Measurements from ENCODE around the gene HOXD13.

The HOXD13 gene

DNA sequence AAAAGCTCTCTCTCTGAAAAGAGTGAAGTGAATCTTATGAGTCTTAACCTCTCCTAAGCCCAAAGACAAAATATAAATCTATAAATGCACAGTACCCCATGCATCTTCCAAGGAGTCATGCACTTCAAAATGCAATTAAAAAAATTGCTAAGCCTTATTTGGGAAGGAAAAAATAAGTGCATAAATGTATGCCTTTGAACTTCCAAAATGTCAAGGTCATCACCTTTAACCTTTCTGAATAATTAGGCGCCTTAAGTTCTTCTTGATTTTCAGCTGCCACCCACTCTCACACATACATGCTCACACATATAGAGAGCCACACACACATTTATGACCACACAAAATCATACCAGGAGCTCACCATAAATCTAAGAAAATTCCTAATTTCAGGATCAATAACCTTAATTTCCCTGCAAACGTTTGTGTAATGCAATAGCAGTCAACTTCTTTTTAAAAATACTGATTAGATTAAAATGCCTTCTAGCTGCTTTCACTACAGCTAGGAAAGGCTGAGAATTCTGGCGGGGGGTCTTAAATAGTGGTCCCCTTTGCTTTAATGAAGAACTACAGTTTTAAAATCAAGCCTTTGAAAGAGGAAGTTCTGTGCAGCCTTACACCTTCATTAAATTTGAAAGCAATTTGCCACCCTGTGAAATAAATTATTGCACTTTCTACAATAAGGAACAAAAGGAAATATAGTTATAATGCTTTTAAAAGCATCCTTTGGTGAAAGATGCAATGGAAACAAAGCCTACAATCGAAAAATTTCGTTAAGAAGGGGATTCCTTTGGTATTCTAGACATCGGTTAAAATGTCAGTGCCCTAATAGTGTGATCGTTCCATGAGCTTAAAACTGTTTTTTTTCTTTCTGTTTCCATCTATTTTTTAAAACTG, 18.1 kb downstream of the HOXD13 start:
- no peak overlapping the region for H3K27ac ChIP-seq
- TF ChIP-seq, protein P1, sequence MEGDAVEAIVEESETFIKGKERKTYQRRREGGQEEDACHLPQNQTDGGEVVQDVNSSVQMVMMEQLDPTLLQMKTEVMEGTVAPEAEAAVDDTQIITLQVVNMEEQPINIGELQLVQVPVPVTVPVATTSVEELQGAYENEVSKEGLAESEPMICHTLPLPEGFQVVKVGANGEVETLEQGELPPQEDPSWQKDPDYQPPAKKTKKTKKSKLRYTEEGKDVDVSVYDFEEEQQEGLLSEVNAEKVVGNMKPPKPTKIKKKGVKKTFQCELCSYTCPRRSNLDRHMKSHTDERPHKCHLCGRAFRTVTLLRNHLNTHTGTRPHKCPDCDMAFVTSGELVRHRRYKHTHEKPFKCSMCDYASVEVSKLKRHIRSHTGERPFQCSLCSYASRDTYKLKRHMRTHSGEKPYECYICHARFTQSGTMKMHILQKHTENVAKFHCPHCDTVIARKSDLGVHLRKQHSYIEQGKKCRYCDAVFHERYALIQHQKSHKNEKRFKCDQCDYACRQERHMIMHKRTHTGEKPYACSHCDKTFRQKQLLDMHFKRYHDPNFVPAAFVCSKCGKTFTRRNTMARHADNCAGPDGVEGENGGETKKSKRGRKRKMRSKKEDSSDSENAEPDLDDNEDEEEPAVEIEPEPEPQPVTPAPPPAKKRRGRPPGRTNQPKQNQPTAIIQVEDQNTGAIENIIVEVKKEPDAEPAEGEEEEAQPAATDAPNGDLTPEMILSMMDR (conservative IDR thresholded peaks at IDR 0.05), result no peak
- TF ChIP-seq ZFX (IDR thresholded peaks at IDR 0.05), result no peak

DNA sequence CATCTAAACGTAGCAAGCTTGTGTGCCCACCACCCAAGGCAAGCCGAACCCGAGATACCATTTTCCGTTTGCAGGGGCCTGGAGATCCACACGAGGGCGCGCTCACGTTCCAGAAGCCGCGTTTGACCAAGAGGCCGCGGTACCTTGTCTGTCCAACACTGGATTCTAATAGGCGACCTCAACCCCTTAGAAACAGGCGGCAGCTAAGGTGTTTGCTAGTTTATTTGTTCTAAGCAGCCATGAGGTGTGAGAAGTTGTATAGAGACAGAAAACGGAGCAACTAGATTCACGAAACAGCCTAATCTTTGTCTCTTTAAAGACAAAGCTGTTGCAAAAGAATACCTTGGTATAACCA, 18.8 kb downstream of the HOXD13 start:
- TF ChIP-seq, protein P1 (conservative IDR thresholded peaks at IDR 0.05), result peak; percentile 90
- TF ChIP-seq ZFX (IDR thresholded peaks at IDR 0.05), result no peak
- H3K27ac ChIP-seq, result no peak overlapping the region

GRCh38 chr2:176111846-176112374, 19.4 kb downstream of the HOXD13 start:
- no peak for TF ChIP-seq ZFX (IDR thresholded peaks at IDR 0.05)
- TF ChIP-seq, protein P1 (conservative IDR thresholded peaks at IDR 0.05), result no peak
- H3K27ac ChIP-seq, result no peak overlapping the region

- H3K27ac ChIP-seq, result no peak overlapping the region
- no peak for TF ChIP-seq ZFX (IDR thresholded peaks at IDR 0.05)
- TF ChIP-seq, protein P1 (conservative IDR thresholded peaks at IDR 0.05), result no peak
These were observed 20.1 kb downstream of the HOXD13 start for GRCh38 chr2:176112375-176113302.

- TF ChIP-seq, protein P1 (conservative IDR thresholded peaks at IDR 0.05), result no peak
- TF ChIP-seq ZFX (IDR thresholded peaks at IDR 0.05), result no peak
- H3K27ac ChIP-seq, result no peak overlapping the region
These were observed 21.8 kb downstream of the HOXD13 start for GRCh38 chr2:176114120-176114929.

GRCh38 chr2:176114930-176115625, 22.6 kb downstream of the HOXD13 start:
- TF ChIP-seq, protein P1 (conservative IDR thresholded peaks at IDR 0.05), result no peak
- TF ChIP-seq ZFX (IDR thresholded peaks at IDR 0.05), result no peak
- no peak overlapping the region for H3K27ac ChIP-seq
